ENCODE measurements around the gene LYRM1.

DNA sequence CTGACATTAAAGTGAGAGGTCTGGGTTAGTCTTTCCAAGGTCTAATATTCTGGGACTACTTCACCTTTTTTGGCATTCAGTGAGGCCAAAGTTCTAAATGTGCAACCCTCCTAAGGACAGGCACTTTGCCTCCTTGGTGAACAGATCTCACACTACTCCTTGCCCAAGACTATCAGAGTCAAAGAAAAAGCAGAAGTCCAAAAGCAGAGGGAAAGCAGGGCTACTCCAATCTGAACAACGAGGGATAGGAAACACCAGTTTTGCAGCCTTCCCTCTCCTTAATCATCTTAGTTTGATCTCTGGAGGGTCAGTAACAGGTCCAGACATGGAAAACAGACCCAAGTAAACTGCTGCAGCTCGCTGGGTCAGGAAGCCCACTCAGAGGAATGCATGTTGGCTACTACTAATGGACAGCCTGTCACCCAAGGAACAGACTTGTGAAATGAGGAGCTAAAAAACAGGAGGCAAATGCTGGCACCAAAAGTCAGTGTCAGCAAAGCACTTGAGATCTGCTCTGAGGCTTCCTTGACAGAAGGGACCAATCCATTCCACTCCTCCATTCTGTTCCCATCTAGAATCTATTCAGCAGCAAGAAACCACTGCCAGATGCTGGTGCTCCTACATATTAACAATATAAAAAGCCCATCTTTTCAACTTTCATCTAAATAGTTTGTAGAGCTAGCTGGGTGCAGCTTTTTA, 30.3 kb upstream of the LYRM1 start:
- TF ChIP-seq, protein P1, sequence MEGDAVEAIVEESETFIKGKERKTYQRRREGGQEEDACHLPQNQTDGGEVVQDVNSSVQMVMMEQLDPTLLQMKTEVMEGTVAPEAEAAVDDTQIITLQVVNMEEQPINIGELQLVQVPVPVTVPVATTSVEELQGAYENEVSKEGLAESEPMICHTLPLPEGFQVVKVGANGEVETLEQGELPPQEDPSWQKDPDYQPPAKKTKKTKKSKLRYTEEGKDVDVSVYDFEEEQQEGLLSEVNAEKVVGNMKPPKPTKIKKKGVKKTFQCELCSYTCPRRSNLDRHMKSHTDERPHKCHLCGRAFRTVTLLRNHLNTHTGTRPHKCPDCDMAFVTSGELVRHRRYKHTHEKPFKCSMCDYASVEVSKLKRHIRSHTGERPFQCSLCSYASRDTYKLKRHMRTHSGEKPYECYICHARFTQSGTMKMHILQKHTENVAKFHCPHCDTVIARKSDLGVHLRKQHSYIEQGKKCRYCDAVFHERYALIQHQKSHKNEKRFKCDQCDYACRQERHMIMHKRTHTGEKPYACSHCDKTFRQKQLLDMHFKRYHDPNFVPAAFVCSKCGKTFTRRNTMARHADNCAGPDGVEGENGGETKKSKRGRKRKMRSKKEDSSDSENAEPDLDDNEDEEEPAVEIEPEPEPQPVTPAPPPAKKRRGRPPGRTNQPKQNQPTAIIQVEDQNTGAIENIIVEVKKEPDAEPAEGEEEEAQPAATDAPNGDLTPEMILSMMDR (conservative IDR thresholded peaks at IDR 0.05 in 1 of 2, IDR thresholded peaks at IDR 0.05 in 1 of 2; ENCODE audit: low read depth in 1 of 2, low read length in 2 of 2) = no peak
- TF ChIP-seq EZH2 (IDR thresholded peaks at IDR 0.05; ENCODE audit: low read length, missing control alignments) = no peak
